SK-N-SH (cell line): Measurements from ENCODE around the gene SCN8A. TPM values are rescaled to one million over a fixed set of nuclear protein-coding genes. Genes with fewer than 3 reads are reported as not detected.

Experiments
- CTCF ChIA-PET: fragments of 300-600, 350-600 bp; formaldehyde crosslinking; extraction: SDS; loops from one replicate; lab custom pipeline; 2021; lab: Yijun Ruan, JAX
- POLR2A ChIA-PET: fragments of 350-600 bp; sonication (Branson Sonifier 250); formaldehyde crosslinking; extraction: SDS; loops from one replicate; lab custom pipeline; 2020; ENCODE audit warnings: antibody characterized with exemption, inconsistent platforms; lab: Yijun Ruan, JAX
- DNase-seq: peaks from one replicate; pipeline ENCODE4 v3.0.0; 2012
- H2AFZ ChIP-seq: fragments of 200-600 bp; sonication (generic); 2 replicates; pipeline ENCODE4 v1.8.1; 2016; ENCODE audit warnings: antibody characterized with exemption, mild to moderate bottlenecking, low read depth
- H3F3A ChIP-seq: fragments of 200-600 bp; sonication (generic); replicated peaks from 2 replicates; pipeline ENCODE3; 2016; ENCODE audit warnings: antibody characterized with exemption, mild to moderate bottlenecking; ENCODE audit not compliant: insufficient read depth
- H3K27ac ChIP-seq, 2 experiments: fragments of 200-500 bp in 1 of 2; fragments of 200-600 bp in 1 of 2; sonication (Bioruptor generic) in 1 of 2; sonication (generic), shearing (Covaris generic) in 1 of 2; 2 replicates each; pipeline versions ENCODE4 v1.5.1 to v1.6.1; 2014 to 2016; ENCODE audit warnings: low read depth in 2 of 2, inconsistent platforms in 1 of 2, low read length in 1 of 2, mild to moderate bottlenecking in 1 of 2, mixed read lengths in 1 of 2
- H3K27me3 ChIP-seq: fragments of 200-600 bp; sonication (generic), shearing (Covaris generic); 2 replicates; pipeline ENCODE4 v1.6.1; 2016; ENCODE audit warnings: mixed run types; ENCODE audit not compliant: insufficient read depth
- H3K36me3 ChIP-seq, 2 experiments: fragments of 200-500 bp in 1 of 2; fragments of 200-600 bp in 1 of 2; sonication (Bioruptor generic) in 1 of 2; sonication (generic) in 1 of 2; replicated peaks in 1 of 2; 2 replicates each; pipeline versions ENCODE3 to v1.5.1; 2014 to 2016; ENCODE audit warnings: low read length in 1 of 2, mild to moderate bottlenecking in 1 of 2; ENCODE audit not compliant: insufficient read depth in 2 of 2, control insufficient read depth in 1 of 2
- H3K4me1 ChIP-seq, 2 experiments: fragments of 200-500 bp in 1 of 2; fragments of 200-600 bp in 1 of 2; sonication (Bioruptor generic) in 1 of 2; sonication (generic), shearing (Covaris generic) in 1 of 2; 2 replicates each; pipeline versions ENCODE4 v1.5.1 to v1.6.1; 2014 to 2016; ENCODE audit warnings: low read depth in 1 of 2, low read length in 1 of 2, mixed run types in 1 of 2; ENCODE audit not compliant: insufficient read depth in 2 of 2, control insufficient read depth in 1 of 2
- H3K4me2 ChIP-seq: fragments of 200-600 bp; sonication (generic), shearing (Covaris generic); 2 replicates; pipeline ENCODE4 v1.6.1; 2017; ENCODE audit warnings: mixed run types
- H3K4me3 ChIP-seq, 2 experiments: fragments of 200-500 bp in 1 of 2; fragments of 200-600 bp in 1 of 2; sonication (Bioruptor generic) in 1 of 2; sonication (generic), shearing (Covaris generic) in 1 of 2; 2 replicates each; pipeline versions ENCODE4 v1.5.1 to v1.8.1; 2014 to 2016; ENCODE audit warnings: low read depth in 2 of 2, inconsistent platforms in 1 of 2, low read length in 1 of 2, mild to moderate bottlenecking in 1 of 2, mixed read lengths in 1 of 2, moderate library complexity in 1 of 2
- H3K79me2 ChIP-seq: fragments of 200-600 bp; sonication (generic); 2 replicates; pipeline ENCODE4 v1.8.1; 2017; ENCODE audit warnings: mild to moderate bottlenecking; ENCODE audit not compliant: insufficient read depth
- H3K9ac ChIP-seq: fragments of 200-600 bp; sonication (generic); 2 replicates; pipeline ENCODE4 v1.6.1; 2017; ENCODE audit warnings: mixed run types
- H3K9me2 ChIP-seq: fragments of 200-600 bp; sonication (generic); 2 replicates; pipeline ENCODE4 v1.6.1; 2017; ENCODE audit warnings: mixed run types
- H3K9me3 ChIP-seq: fragments of 200-600 bp; sonication (generic); 2 replicates; pipeline ENCODE4 v1.6.1; 2017; ENCODE audit warnings: mixed run types, mild to moderate bottlenecking, moderate library complexity
- H4K20me1 ChIP-seq: fragments of 200-600 bp; sonication (generic); 2 replicates; pipeline ENCODE4 v1.6.1; 2017; ENCODE audit warnings: mild to moderate bottlenecking, mixed run types; ENCODE audit not compliant: insufficient read depth
- EZH2phosphoT487 ChIP-seq: fragments of 200-600 bp; sonication (generic); IDR thresholded peaks from 2 replicates; pipeline ENCODE4 v1.6.1; 2017; ENCODE audit warnings: low read depth, mixed run types, mild to moderate bottlenecking, antibody characterized with exemption, moderate library complexity, borderline replicate concordance
- FOXJ3 ChIP-seq: sonication (generic); formaldehyde crosslinking; IDR thresholded peaks from 2 replicates; pipeline ENCODE4 v1.5.1; 2020; ENCODE audit warnings: mild to moderate bottlenecking, missing genetic modification reagents
- GABPA ChIP-seq: IDR thresholded peaks from 2 replicates; pipeline ENCODE4 v1.4.0; 2012; ENCODE audit warnings: low read depth, mild to moderate bottlenecking
- JUND ChIP-seq: IDR thresholded peaks from 2 replicates; pipeline ENCODE4 v1.4.0; 2012
- MXI1 ChIP-seq: IDR thresholded peaks from 2 replicates; pipeline ENCODE4 v1.6.1; 2012; ENCODE audit warnings: mild to moderate bottlenecking, low read depth, low read length, improper control_type of control experiment
- POLR2AphosphoS5 ChIP-seq: IDR thresholded peaks from 2 replicates; pipeline ENCODE4 v1.6.1; 2012; ENCODE audit warnings: low read depth, low read length
- SMC3 ChIP-seq: IDR thresholded peaks from 2 replicates; pipeline ENCODE4 v1.6.1; 2012; ENCODE audit warnings: low read depth, low read length, improper control_type of control experiment
- WGBS: methylation state at CpG from one replicate; pipeline ENCODE4 v1.1.6; 2017; ENCODE audit warnings: low lambda C conversion rate; 5-methylcytosine and 5-hydroxymethylcytosine counted together
- polyA plus RNA-seq, 3 experiments: library from polyadenylated mRNA; depleted of rRNA; stranded (reverse); fragments of >200 nt; gene quantifications; 2 replicates each; pipeline ENCODE4 v1.2.3, GENCODE V29; 2012
- TF ChIP-seq, protein P1 (sequence below): IDR thresholded peaks from 2 replicates; pipeline ENCODE4 v1.6.1; 2012; ENCODE audit warnings: mild to moderate bottlenecking, low read depth, low read length, moderate library complexity
- TF ChIP-seq, protein P2 (sequence below): fragments of 200-600 bp; sonication (generic); IDR thresholded peaks from 2 replicates; pipeline ENCODE4 v1.6.1; 2017; ENCODE audit warnings: antibody characterized with exemption, mild to moderate bottlenecking, moderate library complexity
- TF ChIP-seq, protein P3 (sequence below): fragments of 150-350 bp; IDR thresholded peaks from 2 replicates; pipeline ENCODE4 v1.6.1; 2017; ENCODE audit warnings: antibody characterized with exemption, low read length, low read depth, borderline replicate concordance

The SCN8A gene
- polyA plus RNA-seq, 1 of the 3 experiments (the other 2 are of a cell fraction) = 7.1 TPM

DNA sequence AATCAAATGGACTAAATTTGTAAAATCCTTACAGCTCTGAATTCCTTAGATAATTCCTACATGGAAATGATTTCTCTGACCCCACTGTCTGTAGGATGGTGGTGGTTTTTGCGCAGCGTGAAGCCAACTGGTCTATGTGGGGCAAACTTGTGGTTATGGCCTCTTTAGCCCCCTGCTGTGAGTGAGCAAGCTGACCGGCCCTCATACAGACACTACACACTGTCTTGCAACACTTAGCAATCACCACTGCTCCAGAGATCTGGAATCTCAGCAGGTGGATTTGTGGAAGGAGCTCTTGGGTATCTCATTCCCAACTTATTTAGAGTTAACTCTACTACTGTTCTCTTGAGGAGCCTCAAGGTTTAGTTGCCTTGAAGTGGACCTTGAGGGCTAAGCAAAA lies 70.2 kb downstream of the SCN8A start:
- ChIA-PET POLR2A (no interaction called here), CTCF (interaction anchor here (1.1 to 1.9 kb wide), 2 partner anchors 13 to 32 kb away, joined by 3 to 7 read pairs; no protein-coding TSS in a partner anchor)

DNA sequence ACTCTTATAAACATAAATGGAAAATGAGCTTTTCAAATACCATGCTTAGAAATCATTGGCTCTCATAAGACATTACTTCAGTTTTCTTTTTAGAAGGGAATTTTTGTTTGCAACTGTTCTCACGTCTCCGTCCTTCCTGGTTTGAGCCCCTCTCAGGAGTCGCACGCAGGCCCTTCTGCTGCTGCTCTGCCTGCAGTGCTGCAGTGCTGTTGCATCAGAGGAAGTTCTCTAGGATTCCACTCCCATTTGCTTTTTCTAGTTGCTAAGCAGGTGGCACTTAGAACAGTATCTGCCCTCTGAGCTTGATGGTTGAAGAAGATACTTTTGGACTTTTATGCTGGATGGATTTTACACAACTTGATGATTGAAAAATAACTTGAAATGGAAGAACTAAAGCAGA lies 70.8 kb downstream of the SCN8A start:
- H3K9me2 ChIP-seq = no peaks in the 10 kb centered on the region
- H2AFZ ChIP-seq = no peak overlapping the region
- 98% methylated on average over 4 of the region's 4 CpGs for WGBS
- H3K27me3 ChIP-seq = no peaks in the 10 kb centered on the region
- POLR2A ChIA-PET = no interaction called here
- H3K79me2 ChIP-seq = peaks cover 20% of the 10 kb centered on the region; the same call in 1 of the 2 replicates
- TF ChIP-seq SMC3 (no peak), JUND (no peak), EZH2phosphoT487 (no peak), MXI1 (no peak), GABPA (no peak), POLR2AphosphoS5 (no peak)
- TF ChIP-seq, protein P1, sequence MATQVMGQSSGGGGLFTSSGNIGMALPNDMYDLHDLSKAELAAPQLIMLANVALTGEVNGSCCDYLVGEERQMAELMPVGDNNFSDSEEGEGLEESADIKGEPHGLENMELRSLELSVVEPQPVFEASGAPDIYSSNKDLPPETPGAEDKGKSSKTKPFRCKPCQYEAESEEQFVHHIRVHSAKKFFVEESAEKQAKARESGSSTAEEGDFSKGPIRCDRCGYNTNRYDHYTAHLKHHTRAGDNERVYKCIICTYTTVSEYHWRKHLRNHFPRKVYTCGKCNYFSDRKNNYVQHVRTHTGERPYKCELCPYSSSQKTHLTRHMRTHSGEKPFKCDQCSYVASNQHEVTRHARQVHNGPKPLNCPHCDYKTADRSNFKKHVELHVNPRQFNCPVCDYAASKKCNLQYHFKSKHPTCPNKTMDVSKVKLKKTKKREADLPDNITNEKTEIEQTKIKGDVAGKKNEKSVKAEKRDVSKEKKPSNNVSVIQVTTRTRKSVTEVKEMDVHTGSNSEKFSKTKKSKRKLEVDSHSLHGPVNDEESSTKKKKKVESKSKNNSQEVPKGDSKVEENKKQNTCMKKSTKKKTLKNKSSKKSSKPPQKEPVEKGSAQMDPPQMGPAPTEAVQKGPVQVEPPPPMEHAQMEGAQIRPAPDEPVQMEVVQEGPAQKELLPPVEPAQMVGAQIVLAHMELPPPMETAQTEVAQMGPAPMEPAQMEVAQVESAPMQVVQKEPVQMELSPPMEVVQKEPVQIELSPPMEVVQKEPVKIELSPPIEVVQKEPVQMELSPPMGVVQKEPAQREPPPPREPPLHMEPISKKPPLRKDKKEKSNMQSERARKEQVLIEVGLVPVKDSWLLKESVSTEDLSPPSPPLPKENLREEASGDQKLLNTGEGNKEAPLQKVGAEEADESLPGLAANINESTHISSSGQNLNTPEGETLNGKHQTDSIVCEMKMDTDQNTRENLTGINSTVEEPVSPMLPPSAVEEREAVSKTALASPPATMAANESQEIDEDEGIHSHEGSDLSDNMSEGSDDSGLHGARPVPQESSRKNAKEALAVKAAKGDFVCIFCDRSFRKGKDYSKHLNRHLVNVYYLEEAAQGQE = no peak
- TF ChIP-seq, protein P2, sequence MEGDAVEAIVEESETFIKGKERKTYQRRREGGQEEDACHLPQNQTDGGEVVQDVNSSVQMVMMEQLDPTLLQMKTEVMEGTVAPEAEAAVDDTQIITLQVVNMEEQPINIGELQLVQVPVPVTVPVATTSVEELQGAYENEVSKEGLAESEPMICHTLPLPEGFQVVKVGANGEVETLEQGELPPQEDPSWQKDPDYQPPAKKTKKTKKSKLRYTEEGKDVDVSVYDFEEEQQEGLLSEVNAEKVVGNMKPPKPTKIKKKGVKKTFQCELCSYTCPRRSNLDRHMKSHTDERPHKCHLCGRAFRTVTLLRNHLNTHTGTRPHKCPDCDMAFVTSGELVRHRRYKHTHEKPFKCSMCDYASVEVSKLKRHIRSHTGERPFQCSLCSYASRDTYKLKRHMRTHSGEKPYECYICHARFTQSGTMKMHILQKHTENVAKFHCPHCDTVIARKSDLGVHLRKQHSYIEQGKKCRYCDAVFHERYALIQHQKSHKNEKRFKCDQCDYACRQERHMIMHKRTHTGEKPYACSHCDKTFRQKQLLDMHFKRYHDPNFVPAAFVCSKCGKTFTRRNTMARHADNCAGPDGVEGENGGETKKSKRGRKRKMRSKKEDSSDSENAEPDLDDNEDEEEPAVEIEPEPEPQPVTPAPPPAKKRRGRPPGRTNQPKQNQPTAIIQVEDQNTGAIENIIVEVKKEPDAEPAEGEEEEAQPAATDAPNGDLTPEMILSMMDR = no peak
- TF ChIP-seq, protein P3, sequence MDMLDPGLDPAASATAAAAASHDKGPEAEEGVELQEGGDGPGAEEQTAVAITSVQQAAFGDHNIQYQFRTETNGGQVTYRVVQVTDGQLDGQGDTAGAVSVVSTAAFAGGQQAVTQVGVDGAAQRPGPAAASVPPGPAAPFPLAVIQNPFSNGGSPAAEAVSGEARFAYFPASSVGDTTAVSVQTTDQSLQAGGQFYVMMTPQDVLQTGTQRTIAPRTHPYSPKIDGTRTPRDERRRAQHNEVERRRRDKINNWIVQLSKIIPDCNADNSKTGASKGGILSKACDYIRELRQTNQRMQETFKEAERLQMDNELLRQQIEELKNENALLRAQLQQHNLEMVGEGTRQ = no peak
- DNase-seq = no peak
- CTCF ChIA-PET = interaction anchor here (1.0 to 1.9 kb wide), 4 partner anchors 13 to 130 kb away, joined by 3 to 7 read pairs (median 3); no protein-coding TSS in a partner anchor
- H3K4me3 ChIP-seq = no peak overlapping the region
- peaks cover 20% of the 10 kb centered on the region; the same call in 1 of the 2 replicates for H4K20me1 ChIP-seq
- no peak overlapping the region for H3K27ac ChIP-seq
- peaks cover 12 to 25% of the 10 kb centered on the region in 2 experiments for H3K36me3 ChIP-seq
- H3K9ac ChIP-seq = no peak overlapping the region
- H3K4me2 ChIP-seq = no peak overlapping the region
- H3F3A ChIP-seq = no peaks in the 10 kb centered on the region
- no peaks in the 10 kb centered on the region for H3K4me1 ChIP-seq
- no peaks in the 10 kb centered on the region for H3K9me3 ChIP-seq

More for the DNA sequence above, 70.2 kb downstream of the SCN8A start:
- Histone ChIP-seq H3K4me3 (no peak overlapping the region), H4K20me1 (peaks cover 20% of the 10 kb centered on the region; the same call in 1 of the 2 replicates), H3K27ac (no peak overlapping the region), H3K9ac (no peak overlapping the region), H3K4me2 (no peak overlapping the region), H3K36me3 (peaks cover 10 to 29% of the 10 kb centered on the region in 2 experiments), H3K79me2 (peaks cover 26% of the 10 kb centered on the region; the same call in 1 of the 2 replicates), H3K9me2 (no peaks in the 10 kb centered on the region), H3K9me3 (no peaks in the 10 kb centered on the region), H3F3A (no peaks in the 10 kb centered on the region), H2AFZ (no peak overlapping the region), H3K4me1 (no peaks in the 10 kb centered on the region), H3K27me3 (no peaks in the 10 kb centered on the region)
- TF ChIP-seq FOXJ3 (CRISPR knock-in tag) = no peak
- TF ChIP-seq, protein P2 = no peak
- no peak for DNase-seq
- WGBS = 100% methylated on average over 3 of the region's 3 CpGs
